Measurements from ENCODE around the gene FARSB.
"Not testable (repeated sequence)": the region's sequence is repeated elsewhere in the genome, so short reads cannot be mapped to it uniquely, and the experiment has no call there.

FARSB gene

DNA sequence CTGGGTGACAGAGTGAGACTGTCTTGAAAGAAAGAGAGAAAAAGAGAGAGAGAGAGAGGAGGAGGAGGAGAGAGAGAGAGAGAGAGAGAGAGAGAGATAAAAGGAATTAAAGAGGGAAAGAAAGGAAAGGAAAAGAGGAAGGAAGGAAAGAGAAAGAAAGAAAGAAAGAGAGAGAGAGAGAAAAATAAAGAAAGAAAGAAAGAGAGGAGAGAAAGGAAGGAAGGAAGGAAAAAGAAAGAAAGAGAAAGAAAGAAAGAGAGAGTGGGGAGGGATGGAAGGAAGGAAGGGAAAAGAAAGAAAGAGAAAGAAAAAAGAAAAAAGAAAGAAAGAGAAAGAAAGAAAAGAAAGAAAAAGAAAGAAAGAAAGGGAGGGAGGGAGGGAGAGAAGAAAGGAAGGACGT lies 45.3 kb upstream of the FARSB start:
- H4K91ac ChIP-seq (ENCODE audit: low read length), result no peak overlapping the region
- H3K9ac ChIP-seq (ENCODE audit: low read length), result no peak overlapping the region
- H3K27me3 ChIP-seq (ENCODE audit: control insufficient read depth in 1 of 2, insufficient read depth in 1 of 2, low read length in 2 of 2), result no peaks in the 10 kb centered on the region
- no peaks in the 10 kb centered on the region for H3K79me1 ChIP-seq (replicated peaks; ENCODE audit: low read length, poor library complexity, severe bottlenecking)
- WGBS, result 93% methylated on average over 1 of the region's 1 CpG
- no peak overlapping the region for H2BK5ac ChIP-seq (ENCODE audit: low read depth, low read length, poor library complexity, severe bottlenecking)
- no peak for DNase-seq
- no peak overlapping the region for H2AK5ac ChIP-seq (ENCODE audit: low read length, severe bottlenecking)
- no peaks in the 10 kb centered on the region for H3K4me1 ChIP-seq (ENCODE audit: control insufficient read depth, insufficient read depth, low read depth, low read length)
- H2AFZ ChIP-seq (ENCODE audit: low read depth, low read length), result no peak overlapping the region
- no peak overlapping the region for H3K27ac ChIP-seq (ENCODE audit: low read length, poor library complexity, severe bottlenecking)
- no peak overlapping the region for H2BK120ac ChIP-seq (ENCODE audit: low read depth, low read length)
- no peak overlapping the region for H3K4ac ChIP-seq (ENCODE audit: low read depth in 1 of 2, low read length in 2 of 2)
- no peak overlapping the region for H3K4me2 ChIP-seq (ENCODE audit: low read length, poor library complexity, severe bottlenecking)
- no peak overlapping the region for H2BK12ac ChIP-seq (ENCODE audit: low read length in 2 of 2)
- no peak overlapping the region for H3K4me3 ChIP-seq (ENCODE audit: insufficient read depth in 1 of 2, low read depth in 1 of 2, low read length in 2 of 2)
- no peak overlapping the region for H3K14ac ChIP-seq (ENCODE audit: low read length in 2 of 2)
- H3K36me3 ChIP-seq (ENCODE audit: control insufficient read depth in 1 of 2, insufficient read depth in 2 of 2, low read depth in 1 of 2, low read length in 2 of 2), result no peaks in the 10 kb centered on the region
- no peak overlapping the region for H2BK15ac ChIP-seq (ENCODE audit: low read depth, poor library complexity, severe bottlenecking)
- H4K8ac ChIP-seq (ENCODE audit: low read length), result no peak overlapping the region
- H3K9me3 ChIP-seq (ENCODE audit: control insufficient read depth, low read length), result no peaks in the 10 kb centered on the region
- no peak overlapping the region for H3K18ac ChIP-seq (ENCODE audit: low read depth in 1 of 2, low read length in 2 of 2)
- H3K23ac ChIP-seq (ENCODE audit: low read length in 2 of 2), result no peak overlapping the region

DNA sequence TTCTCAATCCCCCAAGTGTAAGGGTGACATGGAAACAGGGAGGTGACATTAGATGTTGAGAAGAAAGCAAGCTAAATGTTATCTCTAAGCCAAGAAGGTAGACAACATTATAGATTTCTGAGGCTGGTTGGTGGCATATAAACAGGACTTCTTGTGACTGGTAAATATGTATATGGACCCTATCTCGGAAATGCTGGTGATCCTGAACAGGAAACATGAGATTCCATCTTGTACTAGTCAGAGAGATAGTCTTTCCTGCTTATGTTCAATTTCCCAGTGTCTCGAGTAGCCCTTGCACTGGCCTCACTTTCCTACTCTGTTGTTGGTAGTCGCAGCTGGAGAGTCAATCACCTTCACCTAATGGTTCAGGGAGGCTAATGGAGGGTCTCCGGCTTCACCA lies 42.4 kb upstream of the FARSB start:
- Histone ChIP-seq H3K27ac (ENCODE audit: low read length, poor library complexity, severe bottlenecking) (no peak overlapping the region), H3K23ac (ENCODE audit: low read length in 2 of 2) (no peak overlapping the region), H2AFZ (ENCODE audit: low read depth, low read length) (no peak overlapping the region), H3K4me1 (ENCODE audit: control insufficient read depth, insufficient read depth, low read depth, low read length) (no peaks in the 10 kb centered on the region), H3K4ac (ENCODE audit: low read depth in 1 of 2, low read length in 2 of 2) (no peak overlapping the region), H3K9me3 (ENCODE audit: control insufficient read depth, low read length) (no peaks in the 10 kb centered on the region), H4K8ac (ENCODE audit: low read length) (no peak overlapping the region), H3K36me3 (ENCODE audit: control insufficient read depth in 1 of 2, insufficient read depth in 2 of 2, low read depth in 1 of 2, low read length in 2 of 2) (no peaks in the 10 kb centered on the region), H2BK5ac (ENCODE audit: low read depth, low read length, poor library complexity, severe bottlenecking) (no peak overlapping the region), H2BK15ac (ENCODE audit: low read depth, poor library complexity, severe bottlenecking) (no peak overlapping the region), H3K79me1 (replicated peaks; ENCODE audit: low read length, poor library complexity, severe bottlenecking) (no peaks in the 10 kb centered on the region), H3K9ac (ENCODE audit: low read length) (no peak overlapping the region), H3K27me3 (ENCODE audit: control insufficient read depth in 1 of 2, insufficient read depth in 1 of 2, low read length in 2 of 2) (no peaks in the 10 kb centered on the region), H2AK5ac (ENCODE audit: low read length, severe bottlenecking) (no peak overlapping the region), H2BK12ac (ENCODE audit: low read length in 2 of 2) (no peak overlapping the region), H4K91ac (ENCODE audit: low read length) (no peak overlapping the region), H3K4me2 (ENCODE audit: low read length, poor library complexity, severe bottlenecking) (no peak overlapping the region), H3K4me3 (ENCODE audit: insufficient read depth in 1 of 2, low read depth in 1 of 2, low read length in 2 of 2) (no peak overlapping the region), H2BK120ac (ENCODE audit: low read depth, low read length) (no peak overlapping the region), H3K18ac (ENCODE audit: low read depth in 1 of 2, low read length in 2 of 2) (no peak overlapping the region), H3K14ac (ENCODE audit: low read length in 2 of 2) (no peak overlapping the region)
- 60% methylated on average over 4 of the region's 4 CpGs for WGBS
- DNase-seq, result no peak

DNA sequence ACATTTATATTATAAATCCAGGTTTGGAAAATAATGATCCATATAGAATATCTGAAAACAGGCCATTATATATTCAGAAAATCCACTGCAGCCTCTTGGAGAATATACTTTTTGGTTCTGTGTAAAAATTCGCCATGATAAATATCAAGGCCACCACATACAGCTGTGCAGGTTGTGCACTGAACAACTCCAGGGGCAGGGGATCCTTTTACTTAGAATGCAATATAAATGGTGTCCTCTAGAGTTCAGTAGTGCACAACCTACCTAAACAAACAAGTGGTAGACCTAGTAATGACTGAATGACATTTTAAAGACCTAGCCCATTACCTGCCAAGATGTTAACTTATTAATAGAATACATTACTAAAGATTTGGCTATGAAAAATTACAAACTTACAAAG lies 37.9 kb upstream of the FARSB start:
- no peak overlapping the region for H3K4ac ChIP-seq (ENCODE audit: low read depth in 1 of 2, low read length in 2 of 2)
- no peak overlapping the region for H3K4me3 ChIP-seq (ENCODE audit: insufficient read depth in 1 of 2, low read depth in 1 of 2, low read length in 2 of 2)
- no peak overlapping the region for H2AFZ ChIP-seq (ENCODE audit: low read depth, low read length)
- H3K27ac ChIP-seq (ENCODE audit: low read length, poor library complexity, severe bottlenecking), result no peak overlapping the region
- no CpG with 5 or more reads among the region's 1 CpG for WGBS
- no peak overlapping the region for H4K8ac ChIP-seq (ENCODE audit: low read length)
- H2BK15ac ChIP-seq (ENCODE audit: low read depth, poor library complexity, severe bottlenecking), result no peak overlapping the region
- H3K79me1 ChIP-seq (replicated peaks; ENCODE audit: low read length, poor library complexity, severe bottlenecking), result no peaks in the 10 kb centered on the region
- H2BK5ac ChIP-seq (ENCODE audit: low read depth, low read length, poor library complexity, severe bottlenecking), result no peak overlapping the region
- no peaks in the 10 kb centered on the region for H3K27me3 ChIP-seq (ENCODE audit: control insufficient read depth in 1 of 2, insufficient read depth in 1 of 2, low read length in 2 of 2)
- H3K14ac ChIP-seq (ENCODE audit: low read length in 2 of 2), result no peak overlapping the region
- no peaks in the 10 kb centered on the region for H3K36me3 ChIP-seq (ENCODE audit: control insufficient read depth in 1 of 2, insufficient read depth in 2 of 2, low read depth in 1 of 2, low read length in 2 of 2)
- no peak overlapping the region for H3K18ac ChIP-seq (ENCODE audit: low read depth in 1 of 2, low read length in 2 of 2)
- no peaks in the 10 kb centered on the region for H3K4me1 ChIP-seq (ENCODE audit: control insufficient read depth, insufficient read depth, low read depth, low read length)
- H3K9ac ChIP-seq (ENCODE audit: low read length), result no peak overlapping the region
- no peak overlapping the region for H2BK120ac ChIP-seq (ENCODE audit: low read depth, low read length)
- no peak overlapping the region for H2AK5ac ChIP-seq (ENCODE audit: low read length, severe bottlenecking)
- no peak overlapping the region for H3K23ac ChIP-seq (ENCODE audit: low read length in 2 of 2)
- H3K4me2 ChIP-seq (ENCODE audit: low read length, poor library complexity, severe bottlenecking), result no peak overlapping the region
- H2BK12ac ChIP-seq (ENCODE audit: low read length in 2 of 2), result no peak overlapping the region
- H3K9me3 ChIP-seq (ENCODE audit: control insufficient read depth, low read length), result no peaks in the 10 kb centered on the region
- H4K91ac ChIP-seq (ENCODE audit: low read length), result no peak overlapping the region
- DNase-seq, result peak; percentile 46

DNA sequence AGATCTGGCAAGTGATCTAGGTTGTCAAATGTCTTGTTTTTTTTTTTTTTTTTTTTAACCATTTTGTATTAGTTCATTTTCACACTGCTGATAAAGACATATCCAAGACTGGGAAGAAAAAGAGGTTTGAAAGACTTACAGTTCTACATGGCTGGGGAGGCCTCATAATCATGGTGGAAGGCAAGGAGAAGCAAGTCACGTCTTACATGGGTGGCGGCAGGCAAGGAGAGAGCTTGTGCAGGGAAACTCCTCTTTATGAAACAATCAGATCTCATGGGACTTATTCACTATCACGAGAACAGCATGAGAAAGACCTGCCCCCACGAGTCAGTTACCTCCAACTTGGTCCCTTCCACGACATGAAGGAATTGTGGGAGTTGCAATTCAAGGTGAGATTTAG lies 37.5 kb upstream of the FARSB start:
- H2BK5ac ChIP-seq (ENCODE audit: low read depth, low read length, poor library complexity, severe bottlenecking); H2AFZ ChIP-seq (ENCODE audit: low read depth, low read length); H2BK15ac ChIP-seq (ENCODE audit: low read depth, poor library complexity, severe bottlenecking); H3K4me3 ChIP-seq (ENCODE audit: insufficient read depth in 1 of 2, low read depth in 1 of 2, low read length in 2 of 2); H2BK12ac ChIP-seq (ENCODE audit: low read length in 2 of 2); H3K4me2 ChIP-seq (ENCODE audit: low read length, poor library complexity, severe bottlenecking); H3K14ac ChIP-seq (ENCODE audit: low read length in 2 of 2); H3K27me3 ChIP-seq (ENCODE audit: control insufficient read depth in 1 of 2, insufficient read depth in 1 of 2, low read length in 2 of 2); H3K4ac ChIP-seq (ENCODE audit: low read depth in 1 of 2, low read length in 2 of 2); H3K9ac ChIP-seq (ENCODE audit: low read length); DNase-seq; H3K9me3 ChIP-seq (ENCODE audit: control insufficient read depth, low read length); H3K36me3 ChIP-seq (ENCODE audit: control insufficient read depth in 1 of 2, insufficient read depth in 2 of 2, low read depth in 1 of 2, low read length in 2 of 2); H2AK5ac ChIP-seq (ENCODE audit: low read length, severe bottlenecking); H2BK120ac ChIP-seq (ENCODE audit: low read depth, low read length); H4K91ac ChIP-seq (ENCODE audit: low read length); H3K79me1 ChIP-seq (replicated peaks; ENCODE audit: low read length, poor library complexity, severe bottlenecking); H3K18ac ChIP-seq (ENCODE audit: low read depth in 1 of 2, low read length in 2 of 2); H3K27ac ChIP-seq (ENCODE audit: low read length, poor library complexity, severe bottlenecking); H3K4me1 ChIP-seq (ENCODE audit: control insufficient read depth, insufficient read depth, low read depth, low read length); H3K23ac ChIP-seq (ENCODE audit: low read length in 2 of 2); H4K8ac ChIP-seq (ENCODE audit: low read length): not testable (repeated sequence)
- WGBS, result 100% methylated on average over 2 of the region's 5 CpGs
